ENCODE measurements around the gene CDC42SE1. TPM values are rescaled to one million over a fixed set of nuclear protein-coding genes. Genes with fewer than 3 reads are reported as not detected.

CDC42SE1 gene
- total RNA-seq, 2 donors from 2014 or later: 57.9 to 66.8 TPM

DNA sequence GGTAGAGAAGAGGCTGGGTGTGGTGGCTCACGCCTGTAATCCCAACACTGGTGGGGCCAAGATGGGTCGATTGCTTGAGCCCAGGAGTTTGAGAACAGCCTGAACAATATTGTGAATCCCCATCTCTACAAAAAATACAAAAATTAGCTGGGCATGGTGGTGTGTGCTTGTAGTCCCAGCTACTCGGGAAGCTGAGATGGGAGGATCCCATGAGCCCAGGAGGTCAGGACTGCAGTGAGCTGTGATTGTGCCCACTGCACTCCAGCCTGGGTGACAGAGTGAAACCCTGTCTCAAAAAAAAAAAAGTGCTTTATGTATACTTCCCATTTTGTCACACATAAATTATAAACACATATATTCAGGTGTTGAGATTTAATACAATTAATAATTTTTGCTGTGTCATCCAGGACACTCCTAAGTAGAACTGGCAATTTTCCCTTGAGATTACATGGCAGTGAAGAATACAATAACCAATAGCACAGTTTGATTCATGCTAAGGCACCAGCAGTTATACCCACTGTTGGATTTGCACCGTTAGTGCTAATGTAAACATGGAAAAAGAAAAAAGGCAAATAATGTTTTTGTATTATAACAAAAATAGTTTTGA lies 26.6 kb upstream of the CDC42SE1 start:
- no peaks in the 10 kb centered on the region for H3K9me3 ChIP-seq
- H3K4me1 ChIP-seq: no peaks in the 10 kb centered on the region
- H3K9ac ChIP-seq (ENCODE audit: low read depth in 2 of 2, low read length in 2 of 2): no peak overlapping the region
- TF ChIP-seq, protein P1, sequence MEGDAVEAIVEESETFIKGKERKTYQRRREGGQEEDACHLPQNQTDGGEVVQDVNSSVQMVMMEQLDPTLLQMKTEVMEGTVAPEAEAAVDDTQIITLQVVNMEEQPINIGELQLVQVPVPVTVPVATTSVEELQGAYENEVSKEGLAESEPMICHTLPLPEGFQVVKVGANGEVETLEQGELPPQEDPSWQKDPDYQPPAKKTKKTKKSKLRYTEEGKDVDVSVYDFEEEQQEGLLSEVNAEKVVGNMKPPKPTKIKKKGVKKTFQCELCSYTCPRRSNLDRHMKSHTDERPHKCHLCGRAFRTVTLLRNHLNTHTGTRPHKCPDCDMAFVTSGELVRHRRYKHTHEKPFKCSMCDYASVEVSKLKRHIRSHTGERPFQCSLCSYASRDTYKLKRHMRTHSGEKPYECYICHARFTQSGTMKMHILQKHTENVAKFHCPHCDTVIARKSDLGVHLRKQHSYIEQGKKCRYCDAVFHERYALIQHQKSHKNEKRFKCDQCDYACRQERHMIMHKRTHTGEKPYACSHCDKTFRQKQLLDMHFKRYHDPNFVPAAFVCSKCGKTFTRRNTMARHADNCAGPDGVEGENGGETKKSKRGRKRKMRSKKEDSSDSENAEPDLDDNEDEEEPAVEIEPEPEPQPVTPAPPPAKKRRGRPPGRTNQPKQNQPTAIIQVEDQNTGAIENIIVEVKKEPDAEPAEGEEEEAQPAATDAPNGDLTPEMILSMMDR (IDR thresholded peaks at IDR 0.05): no peak
- H3K27ac ChIP-seq: no peak overlapping the region
- no peak for DNase-seq
- no peaks in the 10 kb centered on the region for H3K27me3 ChIP-seq
- no peaks in the 10 kb centered on the region for H3K36me3 ChIP-seq
- intact Hi-C loops (cut with DNase I): no loop called here
- no peak overlapping the region for H3K4me3 ChIP-seq

GRCh38 chr1:151072224-151072623 lies 12.8 kb upstream of the CDC42SE1 start:
- Histone ChIP-seq H3K9me3 (no peaks in the 10 kb centered on the region), H3K4me1 (peaks cover 6% of the 10 kb centered on the region), H3K36me3 (no peaks in the 10 kb centered on the region), H3K4me3 (no peak overlapping the region), H3K27ac (no peak overlapping the region), H3K9ac (ENCODE audit: low read depth in 2 of 2, low read length in 2 of 2) (no peak overlapping the region), H3K27me3 (no peaks in the 10 kb centered on the region)
- TF ChIP-seq, protein P1 (IDR thresholded peaks at IDR 0.05): no peak
- intact Hi-C loops (cut with DNase I): no loop called here
- DNase-seq: no peak

GRCh38 chr1:151070474-151071276 lies 11.3 kb upstream of the CDC42SE1 start, which contains the start of gene GABPB2:
TSS of gene GABPB2 (plus strand) at chr1:151070761. CDS start at chr1:151088190, 17,429 bp downstream.
- Histone ChIP-seq H3K4me3 (peak within 1 kb of the TSS; percentile 74), H3K27me3 (no peaks in the 10 kb centered on the region), H3K4me1 (peaks cover 6% of the 10 kb centered on the region), H3K27ac (peak within 1 kb of the TSS; percentile 98), H3K36me3 (no peaks in the 10 kb centered on the region), H3K9ac (ENCODE audit: low read depth in 2 of 2, low read length in 2 of 2) (peak within 1 kb of the TSS; percentile 84 to 98), H3K9me3 (no peaks in the 10 kb centered on the region)
- peak; percentile 93 for DNase-seq
- intact Hi-C loops (cut with DNase I): no loop called here
- TF ChIP-seq, protein P1 (IDR thresholded peaks at IDR 0.05): peak; percentile 91

DNA sequence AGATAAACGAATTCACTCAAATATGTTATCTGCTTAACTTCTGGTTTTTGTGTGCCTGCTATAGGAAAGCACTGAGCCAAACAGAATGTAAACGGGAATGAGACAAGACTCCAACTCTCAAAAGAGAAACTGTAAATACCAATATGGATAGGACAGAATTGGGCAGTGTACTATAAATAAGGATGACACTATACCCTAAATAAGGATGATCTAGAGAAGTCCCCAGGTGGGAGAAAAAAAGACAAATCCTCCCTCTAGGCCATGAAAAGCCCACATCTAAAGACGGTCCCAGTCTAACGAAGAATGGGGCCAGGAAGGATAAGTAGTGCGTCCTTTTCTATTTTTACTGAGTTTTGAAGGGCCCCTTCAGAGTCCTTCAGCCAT lies 9.7 kb upstream of the CDC42SE1 start:
- no peak overlapping the region for H3K9ac ChIP-seq (ENCODE audit: low read depth in 2 of 2, low read length in 2 of 2)
- H3K4me3 ChIP-seq: no peak overlapping the region
- intact Hi-C loops (cut with DNase I): no loop called here
- H3K36me3 ChIP-seq: no peaks in the 10 kb centered on the region
- no peaks in the 10 kb centered on the region for H3K27me3 ChIP-seq
- H3K4me1 ChIP-seq: peaks cover 6% of the 10 kb centered on the region
- TF ChIP-seq, protein P1 (IDR thresholded peaks at IDR 0.05): no peak
- H3K9me3 ChIP-seq: no peaks in the 10 kb centered on the region
- DNase-seq: no peak
- peak overlapping the region; percentile 11 for H3K27ac ChIP-seq

DNA sequence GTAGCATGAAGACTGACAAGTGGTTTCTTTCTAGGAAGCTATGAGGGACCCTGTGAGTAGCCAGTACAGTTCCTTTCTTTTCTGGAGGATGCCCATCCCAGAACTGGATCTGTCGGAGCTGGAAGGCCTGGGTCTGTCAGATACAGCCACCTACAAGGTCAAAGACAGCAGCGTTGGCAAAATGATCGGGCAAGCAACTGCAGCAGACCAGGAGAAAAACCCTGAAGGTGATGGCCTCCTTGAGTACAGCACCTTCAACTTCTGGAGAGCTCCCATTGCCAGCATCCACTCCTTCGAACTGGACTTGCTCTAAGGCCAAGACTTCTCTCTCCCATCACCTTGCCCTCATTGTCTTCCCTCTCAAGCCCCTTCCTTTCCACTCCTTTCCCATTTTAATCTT lies 7.8 kb upstream of the CDC42SE1 start:
- DNase-seq: no peak
- H3K9ac ChIP-seq (ENCODE audit: low read depth in 2 of 2, low read length in 2 of 2): no peak overlapping the region
- no peaks in the 10 kb centered on the region for H3K36me3 ChIP-seq
- intact Hi-C loops (cut with DNase I): no loop called here
- no peak overlapping the region for H3K27ac ChIP-seq
- peaks cover 6% of the 10 kb centered on the region for H3K4me1 ChIP-seq
- no peaks in the 10 kb centered on the region for H3K9me3 ChIP-seq
- no peak overlapping the region for H3K4me3 ChIP-seq
- no peaks in the 10 kb centered on the region for H3K27me3 ChIP-seq
- TF ChIP-seq, protein P1 (IDR thresholded peaks at IDR 0.05): no peak

Measured in colonic mucosa (tissue), 4 donors.